Upper lobe of right lung (tissue), 1 donor: ENCODE results near the gene GLIS1. TPM values are rescaled to one million over a fixed set of nuclear protein-coding genes. Genes with fewer than 3 reads are reported as not detected.

Source experiments
- ATAC-seq: fragments of 200-7000 bp; cut with Tn5 transposase; one replicate; pipeline ENCODE4 v1.9.1; 2020; ENCODE audit warnings: mild to moderate bottlenecking, moderate library complexity
- DNase-seq: peaks from one replicate; pipeline ENCODE4 v3.0.0-alpha.2; 2020
- H3K27ac ChIP-seq: fragments of 200-600 bp; one replicate; pipeline ENCODE4 v1.8.0; 2022
- H3K27me3 ChIP-seq: fragments of 200-600 bp; one replicate; pipeline ENCODE4 v1.8.0; 2022; ENCODE audit warnings: mild to moderate bottlenecking
- H3K36me3 ChIP-seq: fragments of 200-600 bp; one replicate; pipeline ENCODE4 v1.8.0; 2022
- H3K4me1 ChIP-seq: fragments of 200-600 bp; one replicate; pipeline ENCODE4 v1.8.0; 2022
- H3K4me3 ChIP-seq: fragments of 200-600 bp; one replicate; pipeline ENCODE4 v1.8.0; 2022; ENCODE audit warnings: mild to moderate bottlenecking
- H3K9me3 ChIP-seq: fragments of 200-600 bp; one replicate; pipeline ENCODE4 v1.8.0; 2022
- intact Hi-C: fragments of 100-400 bp; cut with DNase I; formaldehyde crosslinking; loops from one replicate; pipeline ENCODE4 v1.11.0; 2022
- total RNA-seq: library from RNA; stranded (reverse); fragmentation: NEBNext Ultra II Directional; extraction: Animal tissue kit (Norgen Biotek cat#: 25700); gene quantifications from one replicate; pipeline ENCODE4 v1.2.1, GENCODE V29; 2021
- TF ChIP-seq, protein P1 (sequence below): fragments of 200-600 bp; IDR thresholded peaks from one replicate; pipeline ENCODE4 v1.8.0; 2022; ENCODE audit warnings: antibody characterized with exemption
- donor health status: DM: no; HTN: yes; CAD: no; lungs with severe emphysema.

Gene GLIS1
- total RNA-seq, 1 donor from 2014 or later = 0.14 TPM

DNA sequence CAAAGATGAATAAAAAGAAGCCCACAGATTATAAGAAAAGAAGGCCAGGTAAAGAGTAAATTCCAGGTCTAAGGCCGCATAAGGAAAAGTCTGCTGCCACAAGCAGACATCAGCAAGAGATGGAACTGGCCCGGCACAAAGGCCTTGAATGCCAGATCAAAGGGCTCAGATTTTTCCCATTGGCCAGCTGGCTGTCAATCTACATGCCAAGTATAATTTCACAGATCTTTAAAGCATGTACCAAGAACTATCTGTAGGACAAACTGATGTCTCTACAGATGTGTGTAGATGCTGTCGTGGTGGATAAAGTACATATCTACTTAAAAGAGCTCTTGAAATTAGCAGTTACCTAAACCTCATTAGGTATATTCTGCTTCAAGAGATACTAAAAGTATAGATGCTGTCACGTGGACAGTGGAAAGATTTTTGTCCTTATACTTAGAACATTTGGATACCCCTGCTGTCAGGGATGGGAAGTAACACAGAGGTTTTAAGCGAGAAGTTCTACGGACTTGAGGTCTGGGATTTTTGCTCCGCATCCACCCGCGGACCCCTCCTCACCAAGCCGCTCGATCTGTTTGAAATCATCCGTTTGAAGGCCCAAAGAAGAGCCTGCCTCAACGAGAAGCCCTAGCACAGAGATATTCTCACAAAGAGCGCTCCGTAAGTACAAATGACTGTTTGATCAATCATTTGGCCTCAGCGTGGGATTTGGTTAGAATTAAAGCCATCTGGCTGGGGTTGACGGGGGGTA, 10.1 kb downstream of the GLIS1 start:
- ATAC-seq = no peak
- intact Hi-C loops = no loop called here
- DNase-seq = no peak
- TF ChIP-seq, protein P1, sequence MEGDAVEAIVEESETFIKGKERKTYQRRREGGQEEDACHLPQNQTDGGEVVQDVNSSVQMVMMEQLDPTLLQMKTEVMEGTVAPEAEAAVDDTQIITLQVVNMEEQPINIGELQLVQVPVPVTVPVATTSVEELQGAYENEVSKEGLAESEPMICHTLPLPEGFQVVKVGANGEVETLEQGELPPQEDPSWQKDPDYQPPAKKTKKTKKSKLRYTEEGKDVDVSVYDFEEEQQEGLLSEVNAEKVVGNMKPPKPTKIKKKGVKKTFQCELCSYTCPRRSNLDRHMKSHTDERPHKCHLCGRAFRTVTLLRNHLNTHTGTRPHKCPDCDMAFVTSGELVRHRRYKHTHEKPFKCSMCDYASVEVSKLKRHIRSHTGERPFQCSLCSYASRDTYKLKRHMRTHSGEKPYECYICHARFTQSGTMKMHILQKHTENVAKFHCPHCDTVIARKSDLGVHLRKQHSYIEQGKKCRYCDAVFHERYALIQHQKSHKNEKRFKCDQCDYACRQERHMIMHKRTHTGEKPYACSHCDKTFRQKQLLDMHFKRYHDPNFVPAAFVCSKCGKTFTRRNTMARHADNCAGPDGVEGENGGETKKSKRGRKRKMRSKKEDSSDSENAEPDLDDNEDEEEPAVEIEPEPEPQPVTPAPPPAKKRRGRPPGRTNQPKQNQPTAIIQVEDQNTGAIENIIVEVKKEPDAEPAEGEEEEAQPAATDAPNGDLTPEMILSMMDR = no peak
- no peaks in the 10 kb centered on the region for H3K9me3 ChIP-seq
- H3K4me1 ChIP-seq = no peaks in the 10 kb centered on the region
- H3K4me3 ChIP-seq = no peak overlapping the region
- no peaks in the 10 kb centered on the region for H3K36me3 ChIP-seq
- H3K27me3 ChIP-seq = no peaks in the 10 kb centered on the region
- H3K27ac ChIP-seq = no peak overlapping the region

DNA sequence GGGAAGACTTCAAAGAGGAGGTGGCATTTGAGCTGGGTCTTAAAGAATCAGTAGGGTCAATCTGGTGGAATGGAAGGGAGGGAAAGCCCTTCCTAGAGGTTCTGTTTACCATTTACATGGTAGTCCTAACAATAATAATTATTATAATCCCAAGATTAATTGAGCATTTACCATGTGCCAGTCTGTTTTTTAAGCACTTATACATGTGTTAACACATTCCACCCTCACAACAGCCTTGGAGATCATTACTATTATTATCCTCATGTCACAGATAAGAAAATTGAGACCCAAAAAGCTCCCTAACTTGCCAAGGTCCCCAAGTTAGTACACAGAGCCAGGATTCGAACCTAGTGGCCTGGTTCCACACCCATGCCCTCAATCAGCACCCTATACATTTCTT, 10.8 kb downstream of the GLIS1 start:
- DNase-seq (no peak), ATAC-seq (no peak)
- H3K27me3 ChIP-seq = no peaks in the 10 kb centered on the region
- TF ChIP-seq, protein P1 = no peak
- no peaks in the 10 kb centered on the region for H3K36me3 ChIP-seq
- no peak overlapping the region for H3K27ac ChIP-seq
- H3K4me3 ChIP-seq = no peak overlapping the region
- intact Hi-C loops = no loop called here
- H3K4me1 ChIP-seq = no peaks in the 10 kb centered on the region
- H3K9me3 ChIP-seq = no peaks in the 10 kb centered on the region

DNA sequence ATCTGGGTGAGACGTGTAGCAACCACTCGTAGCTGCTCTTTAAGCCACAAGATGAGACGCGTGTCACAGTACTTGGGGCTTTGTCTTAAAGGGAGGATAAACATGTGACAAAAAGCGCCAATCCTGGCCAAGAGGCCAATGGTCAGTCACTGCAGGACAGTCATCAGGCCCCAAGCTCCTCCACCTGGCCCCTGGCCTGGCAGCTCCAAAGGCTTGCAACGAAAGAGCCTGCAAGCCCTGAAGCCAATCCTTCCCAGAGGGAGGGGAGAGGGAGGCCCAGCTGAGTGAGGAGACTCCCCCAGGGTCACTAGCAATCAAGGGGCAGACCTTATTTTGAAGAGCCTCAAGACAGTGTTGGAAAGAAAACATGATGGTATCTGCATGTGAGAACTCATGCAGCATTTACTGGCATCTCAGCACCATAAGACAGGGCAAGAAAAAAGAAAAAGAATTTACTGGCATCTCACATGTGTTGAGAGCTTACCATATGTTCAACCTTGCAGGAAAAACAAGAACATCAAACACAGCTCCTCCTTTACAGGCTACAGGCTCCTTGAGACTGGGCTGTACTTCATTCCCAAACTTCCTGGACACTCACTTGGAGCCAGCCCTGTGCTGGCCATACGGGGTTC, 11.4 kb downstream of the GLIS1 start:
- no peaks in the 10 kb centered on the region for H3K4me1 ChIP-seq
- TF ChIP-seq, protein P1 = no peak
- H3K9me3 ChIP-seq = no peaks in the 10 kb centered on the region
- H3K36me3 ChIP-seq = no peaks in the 10 kb centered on the region
- ATAC-seq = no peak
- no peak overlapping the region for H3K4me3 ChIP-seq
- intact Hi-C loops = no loop called here
- H3K27me3 ChIP-seq = no peaks in the 10 kb centered on the region
- no peak overlapping the region for H3K27ac ChIP-seq
- DNase-seq = no peak

DNA sequence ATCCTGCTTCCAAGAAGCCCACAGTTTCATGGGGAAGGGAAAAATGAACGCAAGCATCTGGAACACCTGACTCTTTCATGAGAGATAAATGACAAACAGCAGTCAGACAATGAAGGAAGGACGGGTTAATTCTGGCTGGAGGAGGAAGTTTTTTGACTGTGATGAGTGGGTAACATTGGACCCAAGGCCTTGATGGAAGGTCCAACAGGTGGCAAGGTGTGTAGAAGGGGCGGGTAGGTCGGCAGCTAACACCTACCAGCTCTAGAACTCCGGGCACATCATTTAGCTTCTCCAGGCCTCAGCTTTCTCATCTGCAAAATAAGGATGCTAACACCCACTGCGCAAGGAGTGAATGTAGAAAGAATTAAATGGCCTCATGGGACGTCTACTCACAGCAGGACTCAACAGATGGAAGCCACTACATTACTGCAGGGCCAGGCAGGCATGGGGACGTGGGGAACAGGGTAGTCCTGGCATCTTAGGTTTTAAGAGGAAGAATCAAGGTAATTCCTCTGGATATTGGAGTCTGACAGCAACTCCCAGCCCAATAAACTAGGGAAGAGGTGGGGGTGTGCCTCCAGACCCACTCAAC, 12.9 kb downstream of the GLIS1 start:
- DNase-seq (no peak), ATAC-seq (no peak)
- Histone ChIP-seq H3K9me3 (no peaks in the 10 kb centered on the region), H3K27me3 (no peaks in the 10 kb centered on the region), H3K4me3 (no peak overlapping the region), H3K27ac (no peak overlapping the region), H3K4me1 (no peaks in the 10 kb centered on the region), H3K36me3 (no peaks in the 10 kb centered on the region)
- intact Hi-C loops = no loop called here
- TF ChIP-seq, protein P1 = no peak

DNA sequence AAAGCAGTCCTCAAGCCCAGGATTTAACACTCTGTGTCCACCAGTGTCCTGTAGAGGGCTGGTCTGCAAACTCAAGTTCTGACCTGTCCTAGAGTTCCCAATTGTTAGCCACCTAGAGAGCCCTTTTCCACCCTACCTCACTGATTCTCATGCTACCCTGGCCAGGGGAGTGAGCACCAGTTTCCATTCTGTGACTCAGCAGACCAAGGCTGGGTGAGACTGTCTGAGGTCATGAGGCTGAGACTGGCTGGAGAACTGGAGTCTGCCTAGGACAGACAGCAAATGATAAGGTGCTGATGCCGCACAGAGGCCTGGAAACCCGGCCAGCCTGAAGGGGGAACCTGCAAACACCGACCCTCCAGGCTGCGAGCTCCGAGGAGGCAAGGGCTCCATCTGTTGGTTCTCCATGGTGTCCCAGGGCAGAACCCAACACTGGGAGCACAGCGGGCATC, 13.7 kb downstream of the GLIS1 start:
- Histone ChIP-seq H3K4me3 (no peak overlapping the region), H3K27ac (no peak overlapping the region), H3K36me3 (no peaks in the 10 kb centered on the region), H3K4me1 (no peaks in the 10 kb centered on the region), H3K9me3 (no peaks in the 10 kb centered on the region), H3K27me3 (peaks cover under 1% of the 10 kb centered on the region)
- TF ChIP-seq, protein P1 = no peak
- intact Hi-C loops = no loop called here
- no peak for ATAC-seq
- DNase-seq = no peak
